GM19025 (cell line): ENCODE measurements around the gene USP20.

ENCODE experiments used
- ATAC-seq: cut with Tn5 transposase; IDR thresholded peaks from one replicate; pipeline ENCODE4 v1.9.1; 2021; ENCODE audit warnings: mild to moderate bottlenecking, low read depth, moderate library complexity; ENCODE audit not compliant: unreplicated experiment

The USP20 gene

GRCh38 chr9:129907201-129907600, 71.9 kb downstream of the USP20 start:
- no peak for ATAC-seq

DNA sequence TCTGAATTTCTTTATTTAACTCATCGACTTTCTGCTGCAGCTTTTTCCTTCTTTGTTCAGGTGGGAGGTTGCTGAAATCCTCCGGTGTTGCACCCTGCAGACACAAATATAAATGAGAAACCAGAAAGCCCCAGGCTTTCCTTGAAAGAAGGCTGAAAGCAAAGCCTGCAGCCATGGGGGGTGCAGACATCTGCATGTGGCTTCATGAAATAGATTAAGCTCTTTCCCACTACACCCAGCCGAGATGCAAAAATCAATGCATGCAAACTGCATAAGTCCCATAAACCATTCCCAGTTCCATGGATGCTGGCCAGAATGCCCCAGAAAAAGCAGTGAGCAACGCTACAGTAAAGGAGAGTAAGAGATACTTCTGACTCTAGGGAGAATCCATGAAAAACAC, 73.6 kb downstream of the USP20 start:
- no peak for ATAC-seq

- ATAC-seq, result no peak
Observed at GRCh38 chr9:129909851-129910250, 74.6 kb downstream of the USP20 start.

DNA sequence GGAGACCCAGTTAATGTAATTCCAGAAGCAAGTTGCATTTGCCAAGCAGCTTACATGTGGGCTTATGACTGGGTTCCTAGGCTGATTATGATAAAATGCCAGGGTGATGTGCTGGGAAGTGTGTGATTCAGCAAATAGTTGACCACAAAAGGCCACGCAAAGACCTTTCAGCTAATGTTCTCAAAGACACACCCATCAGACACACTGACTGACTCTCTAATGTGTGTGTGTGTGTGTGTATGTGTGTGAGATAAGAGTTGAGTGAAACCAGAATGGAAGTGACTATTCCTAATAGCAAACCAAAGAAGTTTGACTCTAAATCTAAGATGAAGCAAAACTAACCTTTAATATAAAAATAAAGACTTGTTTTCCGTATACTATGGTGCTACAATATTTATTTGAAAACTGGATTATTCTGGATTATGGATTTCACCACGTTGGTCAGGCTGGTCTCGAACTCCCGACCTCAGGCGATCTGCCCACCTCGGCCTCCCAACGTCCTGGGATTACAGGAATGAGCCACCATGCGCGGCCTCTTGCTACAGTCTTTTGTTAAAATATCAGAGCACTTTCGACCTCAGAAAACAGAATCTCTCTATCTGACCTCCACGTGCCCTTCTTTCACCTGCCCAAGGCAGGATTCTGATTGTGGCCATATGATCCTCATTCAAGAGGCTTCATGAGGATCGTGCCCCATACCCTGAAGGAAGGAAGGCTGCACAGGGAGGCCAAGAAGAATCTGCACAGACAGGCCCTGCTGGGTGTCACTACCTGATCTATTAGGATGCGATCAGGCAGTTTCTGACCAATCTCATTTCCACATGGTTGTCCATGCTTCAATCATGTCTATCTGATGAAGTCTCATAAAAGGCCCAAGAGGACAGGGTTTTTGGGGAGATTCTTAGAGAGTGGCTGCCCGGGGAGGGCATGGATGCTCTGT, 75.6 kb downstream of the USP20 start:
- ATAC-seq, result no peak

- no peak for ATAC-seq
Observed at GRCh38 chr9:129914051-129914450, 78.8 kb downstream of the USP20 start.

GRCh38 chr9:129916707-129917106, 81.4 kb downstream of the USP20 start:
- no peak for ATAC-seq

- no peak for ATAC-seq
Observed at GRCh38 chr9:129918296-129918950, 83.2 kb downstream of the USP20 start.

DNA sequence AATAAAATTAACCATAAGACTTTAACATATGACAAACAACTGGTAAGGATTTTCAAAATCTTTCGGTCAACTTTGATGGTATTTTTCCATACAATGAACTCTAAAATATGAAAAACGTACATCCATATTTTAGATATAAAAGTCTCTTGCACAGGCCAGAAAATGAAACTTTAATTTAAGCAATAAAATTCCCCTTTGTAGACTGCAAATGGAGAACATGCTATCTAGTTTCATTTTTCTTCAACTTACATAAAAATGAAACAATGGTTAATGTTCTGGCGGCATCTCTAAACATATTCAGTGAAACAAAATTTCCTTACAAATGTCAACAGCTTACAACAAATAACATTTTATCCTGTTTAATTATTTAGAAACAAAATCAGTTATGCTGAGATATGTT, 84.0 kb downstream of the USP20 start:
- no peak for ATAC-seq

DNA sequence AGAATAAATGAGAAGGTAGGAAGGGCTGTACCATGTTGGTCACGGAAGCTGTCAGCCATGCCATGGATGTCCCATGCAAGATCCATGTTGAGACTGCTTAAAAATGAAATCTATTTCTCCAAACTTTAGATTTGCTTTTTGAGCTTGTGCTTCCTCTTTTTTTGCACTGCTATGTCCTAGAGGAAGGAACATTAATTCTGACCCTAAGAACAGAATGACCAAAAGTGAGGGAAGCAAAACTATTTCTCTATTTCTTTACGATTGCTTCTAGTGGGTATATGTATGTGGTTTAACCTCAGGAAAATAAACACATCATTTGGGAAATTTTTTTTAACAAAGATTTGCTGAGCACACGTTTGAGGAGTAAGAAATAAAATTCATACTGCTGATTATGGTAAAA, 84.6 kb downstream of the USP20 start:
- no peak for ATAC-seq

DNA sequence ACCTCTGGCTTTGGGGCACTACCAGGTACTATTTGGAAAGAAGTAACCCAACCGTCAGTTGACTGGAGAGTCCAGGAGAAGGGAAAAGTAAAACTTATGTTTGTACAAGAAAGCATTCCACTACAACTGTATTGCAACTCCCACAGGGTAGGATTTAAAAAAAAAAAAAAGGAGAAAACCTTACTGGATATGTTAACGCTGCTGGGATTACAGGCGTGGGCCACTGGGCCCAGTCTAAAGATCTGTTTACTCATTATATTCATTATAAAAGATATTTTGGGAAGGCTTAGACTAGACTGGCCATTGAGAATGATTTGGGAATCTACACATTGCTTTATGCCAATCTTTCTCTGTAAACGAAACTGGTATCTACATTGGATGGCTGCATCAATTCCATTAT, 86.6 kb downstream of the USP20 start:
- ATAC-seq, result no peak

DNA sequence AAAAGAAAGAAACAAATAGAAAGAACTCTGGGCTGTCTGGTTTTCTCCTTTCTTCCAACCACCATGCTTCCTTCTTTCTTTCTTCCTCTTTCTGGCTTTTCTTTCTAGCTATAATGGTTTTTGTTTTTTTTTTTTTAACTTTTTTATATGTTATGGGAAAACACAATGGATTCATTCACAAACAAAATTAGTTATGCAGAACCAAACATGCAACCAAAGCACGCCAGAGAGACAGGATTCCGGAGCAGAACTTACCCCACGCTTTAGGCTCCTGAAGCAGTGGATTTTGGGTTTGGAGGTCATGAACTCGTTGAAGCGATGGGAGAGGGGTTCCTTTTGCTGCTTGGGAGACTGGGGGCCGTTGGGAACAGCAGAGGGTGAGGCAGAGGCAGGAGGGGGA, 88.3 kb downstream of the USP20 start:
- no peak for ATAC-seq

- no peak for ATAC-seq
Observed at GRCh38 chr9:129929496-129930125, 94.4 kb downstream of the USP20 start.

GRCh38 chr9:129930743-129931142, 95.5 kb downstream of the USP20 start:
- no peak for ATAC-seq
